Activated CD8-positive, alpha-beta T cell treated with anti-CD3 and anti-CD28 coated beads for 36 hours (primary cell): ENCODE results near the gene IL25. TPM values are rescaled to one million over a fixed set of nuclear protein-coding genes. Genes with fewer than 3 reads are reported as not detected.

ENCODE experiments used
- ATAC-seq: fragments of 200-7000 bp; cut with Tn5 transposase; one replicate; pipeline ENCODE4 v1.10.0; 2021; ENCODE audit warnings: mild to moderate bottlenecking, moderate library complexity
- CTCF ChIA-PET: fragments of 350-600 bp; sonication (Branson Sonifier 250); formaldehyde crosslinking; loops from one replicate; lab custom pipeline; 2021; ENCODE audit warnings: antibody characterized with exemption; lab: Charles Lee
- POLR2A ChIA-PET: fragments of 350-600 bp; sonication (Branson Sonifier 250); formaldehyde crosslinking; loops from one replicate; lab custom pipeline; 2021; ENCODE audit warnings: antibody characterized with exemption; lab: Charles Lee
- DNase-seq: peaks from one replicate; pipeline ENCODE4 v3.0.0-alpha.2; 2020
- H3K27ac Mint-ChIP-seq: one replicate; pipeline ENCODE4 v1.8.0; 2021; ENCODE audit warnings: mild to moderate bottlenecking, mixed read lengths
- H3K27me3 Mint-ChIP-seq: one replicate; pipeline ENCODE4 v1.8.0; 2021; ENCODE audit warnings: mixed read lengths
- H3K36me3 Mint-ChIP-seq: one replicate; pipeline ENCODE4 v1.8.0; 2021; ENCODE audit warnings: low read depth, mixed read lengths
- H3K4me1 Mint-ChIP-seq: one replicate; pipeline ENCODE4 v1.8.0; 2021; ENCODE audit warnings: low read depth, mixed read lengths
- H3K4me3 Mint-ChIP-seq: one replicate; pipeline ENCODE4 v1.8.0; 2021; ENCODE audit warnings: mild to moderate bottlenecking, moderate library complexity, mixed read lengths
- H3K9me3 Mint-ChIP-seq: one replicate; pipeline ENCODE4 v1.8.0; 2021; ENCODE audit warnings: mixed read lengths
- CTCF ChIP-seq: fragments of 200-600 bp; IDR thresholded peaks from one replicate; pipeline ENCODE4 v1.8.0; 2022; ENCODE audit warnings: antibody characterized with exemption, mild to moderate bottlenecking
- intact Hi-C: fragments of 100-400 bp; cut with micrococcal nuclease; formaldehyde crosslinking; loops from one replicate; pipeline ENCODE4 v1.10.0; 2022
- total RNA-seq, 2 experiments: library from RNA; stranded (reverse); gene quantifications; one replicate each; pipeline ENCODE4 v1.2.3, GENCODE V29; 2021

The IL25 gene
- total RNA-seq, 2 experiments from 2014 or later, result not detected

- intact Hi-C loops, result no loop called here
- Mint-ChIP-seq H3K9me3 (no peaks in the 10 kb centered on the region), H3K27me3 (no peaks in the 10 kb centered on the region), H3K27ac (no peak overlapping the region), H3K36me3 (no peaks in the 10 kb centered on the region), H3K4me3 (no peak overlapping the region), H3K4me1 (no peaks in the 10 kb centered on the region)
- no peak for TF ChIP-seq CTCF
- no peak for ATAC-seq
- DNase-seq, result no peak
- ChIA-PET CTCF (no interaction called here), POLR2A (no interaction called here)
These were observed 32.5 kb downstream of the IL25 start for GRCh38 chr14:23405096-23405495.

GRCh38 chr14:23405516-23406025 lies 33.0 kb downstream of the IL25 start:
- no peak for TF ChIP-seq CTCF
- DNase-seq, result no peak
- Mint-ChIP-seq H3K27me3 (no peaks in the 10 kb centered on the region), H3K27ac (no peak overlapping the region), H3K9me3 (no peaks in the 10 kb centered on the region), H3K36me3 (no peaks in the 10 kb centered on the region), H3K4me3 (no peak overlapping the region), H3K4me1 (no peaks in the 10 kb centered on the region)
- intact Hi-C loops, result no loop called here
- POLR2A ChIA-PET, result no interaction called here
- CTCF ChIA-PET, result no interaction called here
- ATAC-seq, result no peak

GRCh38 chr14:23406244-23406643 lies 33.6 kb downstream of the IL25 start:
- intact Hi-C loops, result no loop called here
- Mint-ChIP-seq H3K36me3 (no peaks in the 10 kb centered on the region), H3K4me3 (no peak overlapping the region), H3K4me1 (no peaks in the 10 kb centered on the region), H3K9me3 (no peaks in the 10 kb centered on the region), H3K27me3 (no peaks in the 10 kb centered on the region), H3K27ac (no peak overlapping the region)
- DNase-seq (no peak), ATAC-seq (no peak)
- POLR2A ChIA-PET, result no interaction called here
- TF ChIP-seq CTCF, result no peak
- CTCF ChIA-PET, result no interaction called here

GRCh38 chr14:23406725-23407355 lies 34.2 kb downstream of the IL25 start:
- no peaks in the 10 kb centered on the region for H3K9me3 Mint-ChIP-seq
- no peak for TF ChIP-seq CTCF
- CTCF ChIA-PET, result no interaction called here
- no peaks in the 10 kb centered on the region for H3K36me3 Mint-ChIP-seq
- H3K27ac Mint-ChIP-seq, result no peak overlapping the region
- no peaks in the 10 kb centered on the region for H3K27me3 Mint-ChIP-seq
- ATAC-seq (no peak), DNase-seq (no peak)
- no peak overlapping the region for H3K4me3 Mint-ChIP-seq
- no peaks in the 10 kb centered on the region for H3K4me1 Mint-ChIP-seq
- intact Hi-C loops, result no loop called here
- POLR2A ChIA-PET, result no interaction called here

GRCh38 chr14:23407516-23408306 lies 35.1 kb downstream of the IL25 start, which contains the start of gene MYH6:
TSS of gene MYH6 (minus strand) at chr14:23408273. CDS start at chr14:23407223, 1,050 bp downstream.
- Mint-ChIP-seq H3K4me1 (no peaks in the 10 kb centered on the region), H3K4me3 (no peak within 1 kb of the TSS), H3K27me3 (no peaks in the 10 kb centered on the region), H3K36me3 (no peaks in the 10 kb centered on the region), H3K9me3 (no peaks in the 10 kb centered on the region), H3K27ac (no peak within 1 kb of the TSS)
- POLR2A ChIA-PET, result no interaction called here
- CTCF ChIA-PET, result no interaction called here
- intact Hi-C loops, result no loop called here
- DNase-seq (no peak), ATAC-seq (no peak)
- no peak for TF ChIP-seq CTCF
